Measurements from ENCODE around the gene TOB1.

The TOB1 gene, protein sequence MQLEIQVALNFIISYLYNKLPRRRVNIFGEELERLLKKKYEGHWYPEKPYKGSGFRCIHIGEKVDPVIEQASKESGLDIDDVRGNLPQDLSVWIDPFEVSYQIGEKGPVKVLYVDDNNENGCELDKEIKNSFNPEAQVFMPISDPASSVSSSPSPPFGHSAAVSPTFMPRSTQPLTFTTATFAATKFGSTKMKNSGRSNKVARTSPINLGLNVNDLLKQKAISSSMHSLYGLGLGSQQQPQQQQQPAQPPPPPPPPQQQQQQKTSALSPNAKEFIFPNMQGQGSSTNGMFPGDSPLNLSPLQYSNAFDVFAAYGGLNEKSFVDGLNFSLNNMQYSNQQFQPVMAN

DNA sequence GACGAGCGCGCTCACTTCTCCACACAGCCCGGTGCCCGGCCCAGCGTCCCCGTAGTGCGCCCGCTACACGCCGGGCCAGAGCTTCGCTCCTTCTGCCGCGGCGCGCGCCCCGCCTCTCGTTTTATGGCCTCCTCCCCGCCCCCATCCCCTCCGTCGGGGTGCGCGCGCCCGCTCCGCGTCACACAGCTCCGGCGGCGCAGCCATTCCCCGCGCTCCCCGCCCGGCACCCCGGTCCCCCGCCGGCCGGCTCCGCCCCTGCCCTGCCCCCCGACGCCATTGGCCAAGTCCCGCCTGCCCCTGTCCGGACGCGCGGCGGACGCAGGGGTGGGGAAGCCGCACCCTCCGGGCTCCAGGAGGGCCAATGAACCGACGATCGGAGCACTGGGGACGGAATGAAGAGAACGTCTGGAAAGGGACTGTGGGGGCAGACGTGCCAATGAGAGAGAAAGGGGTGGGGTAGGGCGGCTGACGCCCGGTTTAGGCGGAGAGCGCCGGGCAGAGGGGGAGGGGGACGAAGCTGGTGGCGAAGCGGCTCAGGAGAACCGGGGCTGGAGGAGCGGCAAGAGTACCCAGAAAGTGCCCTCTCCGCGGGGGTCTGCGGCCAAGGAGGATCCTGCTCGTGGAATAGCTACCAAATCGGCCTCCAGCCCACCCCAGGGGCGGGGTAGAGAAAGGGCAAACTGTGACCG, at the start of gene TOB1:
Gene TOB1 (minus strand): TSS at position 94 of the 689 bp plus-strand sequence. CDS start 2,337 bp downstream, outside the sequence.
- in situ Hi-C loops (cut with MboI; ENCODE audit: low pct_unique_long_range_greater_than_20kb, low sequenced_read_pairs, unreplicated experiment): no loop called here
- TF ChIP-seq, protein P1, sequence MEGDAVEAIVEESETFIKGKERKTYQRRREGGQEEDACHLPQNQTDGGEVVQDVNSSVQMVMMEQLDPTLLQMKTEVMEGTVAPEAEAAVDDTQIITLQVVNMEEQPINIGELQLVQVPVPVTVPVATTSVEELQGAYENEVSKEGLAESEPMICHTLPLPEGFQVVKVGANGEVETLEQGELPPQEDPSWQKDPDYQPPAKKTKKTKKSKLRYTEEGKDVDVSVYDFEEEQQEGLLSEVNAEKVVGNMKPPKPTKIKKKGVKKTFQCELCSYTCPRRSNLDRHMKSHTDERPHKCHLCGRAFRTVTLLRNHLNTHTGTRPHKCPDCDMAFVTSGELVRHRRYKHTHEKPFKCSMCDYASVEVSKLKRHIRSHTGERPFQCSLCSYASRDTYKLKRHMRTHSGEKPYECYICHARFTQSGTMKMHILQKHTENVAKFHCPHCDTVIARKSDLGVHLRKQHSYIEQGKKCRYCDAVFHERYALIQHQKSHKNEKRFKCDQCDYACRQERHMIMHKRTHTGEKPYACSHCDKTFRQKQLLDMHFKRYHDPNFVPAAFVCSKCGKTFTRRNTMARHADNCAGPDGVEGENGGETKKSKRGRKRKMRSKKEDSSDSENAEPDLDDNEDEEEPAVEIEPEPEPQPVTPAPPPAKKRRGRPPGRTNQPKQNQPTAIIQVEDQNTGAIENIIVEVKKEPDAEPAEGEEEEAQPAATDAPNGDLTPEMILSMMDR (IDR thresholded peaks at IDR 0.05; ENCODE audit: extremely low read depth, insufficient read depth, missing control alignments): no peak

DNA sequence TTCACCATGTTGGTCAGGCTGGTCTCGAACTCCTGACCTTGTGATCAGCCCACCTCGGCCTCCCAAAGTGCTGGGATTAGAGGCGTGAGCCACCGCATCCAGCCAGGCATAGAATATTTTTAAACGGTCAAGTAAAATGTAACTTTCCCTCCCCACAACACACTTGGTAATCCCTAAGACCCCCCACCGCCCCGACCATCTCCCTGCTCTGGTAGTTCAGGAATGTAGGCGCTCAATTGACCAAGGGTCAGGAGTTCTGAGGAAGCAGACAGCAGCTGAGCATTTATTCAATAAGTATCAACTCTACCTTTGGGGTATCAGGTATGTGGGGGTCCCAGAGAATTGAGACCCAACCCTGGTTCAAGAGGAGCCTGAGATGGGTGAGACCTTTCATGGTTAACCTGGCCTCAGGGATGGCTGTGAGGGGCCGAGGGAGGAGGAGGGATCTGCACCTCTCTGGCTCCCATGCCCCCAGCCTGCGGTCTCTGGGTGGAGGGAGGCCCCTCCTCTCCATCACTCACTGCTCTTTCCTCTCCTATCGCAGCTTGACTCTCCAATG, 48.4 kb upstream of the TOB1 start:
- in situ Hi-C loops (cut with MboI; ENCODE audit: low pct_unique_long_range_greater_than_20kb, low sequenced_read_pairs, unreplicated experiment): no loop called here
- TF ChIP-seq, protein P1 (IDR thresholded peaks at IDR 0.05; ENCODE audit: extremely low read depth, insufficient read depth, missing control alignments): no peak

More for the DNA sequence above, at the start of gene TOB1:
- DNase-seq (ENCODE audit: low spot score): peak; percentile 97

DNA sequence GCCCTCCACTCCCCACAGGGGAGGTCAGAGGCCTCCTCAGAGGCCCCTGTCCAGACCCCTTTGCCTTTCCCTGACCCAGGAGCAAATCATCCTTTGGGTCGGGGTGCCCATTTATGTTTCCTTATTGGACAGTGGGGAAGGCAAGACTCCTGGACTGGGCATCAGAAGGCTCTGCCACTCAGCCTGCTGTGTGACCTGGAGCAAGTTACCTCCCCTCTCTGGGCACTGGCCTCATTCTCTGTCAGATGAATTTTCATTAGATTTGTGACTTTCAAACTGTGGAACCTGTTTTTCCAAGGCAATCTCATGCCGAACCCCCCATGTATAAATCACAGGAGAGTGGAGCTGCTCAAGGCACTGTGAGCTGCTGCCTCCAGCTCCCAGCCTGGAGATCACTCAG, 47.0 kb upstream of the TOB1 start:
- in situ Hi-C loops (cut with MboI; ENCODE audit: low pct_unique_long_range_greater_than_20kb, low sequenced_read_pairs, unreplicated experiment): no loop called here
- no peak for DNase-seq (ENCODE audit: low spot score)
- TF ChIP-seq, protein P1 (IDR thresholded peaks at IDR 0.05; ENCODE audit: extremely low read depth, insufficient read depth, missing control alignments): no peak

More for the DNA sequence above, 48.4 kb upstream of the TOB1 start:
- DNase-seq (ENCODE audit: low spot score): no peak

DNA sequence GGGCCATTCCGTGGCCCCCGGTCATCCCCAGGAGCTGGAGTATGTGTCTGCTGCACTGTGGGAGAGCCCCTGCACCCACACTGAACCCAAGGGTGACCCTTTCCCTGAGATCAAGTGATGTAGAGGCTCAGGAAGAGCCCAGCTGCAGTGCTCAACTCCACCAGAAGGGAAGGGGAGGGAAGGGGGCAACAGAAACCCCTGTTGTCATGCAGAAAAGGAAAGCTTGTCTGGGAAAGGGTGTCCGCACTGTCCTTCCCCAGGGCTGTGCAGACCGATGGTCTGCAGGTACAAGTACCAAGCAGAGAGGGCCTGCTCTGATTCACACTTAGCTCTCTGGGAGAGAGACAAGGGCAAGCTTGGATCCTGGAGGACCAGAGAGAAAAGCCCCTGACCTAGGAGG, 45.7 kb upstream of the TOB1 start:
- in situ Hi-C loops (cut with MboI; ENCODE audit: low pct_unique_long_range_greater_than_20kb, low sequenced_read_pairs, unreplicated experiment): no loop called here
- no peak for DNase-seq (ENCODE audit: low spot score)
- TF ChIP-seq, protein P1 (IDR thresholded peaks at IDR 0.05; ENCODE audit: extremely low read depth, insufficient read depth, missing control alignments): no peak

DNA sequence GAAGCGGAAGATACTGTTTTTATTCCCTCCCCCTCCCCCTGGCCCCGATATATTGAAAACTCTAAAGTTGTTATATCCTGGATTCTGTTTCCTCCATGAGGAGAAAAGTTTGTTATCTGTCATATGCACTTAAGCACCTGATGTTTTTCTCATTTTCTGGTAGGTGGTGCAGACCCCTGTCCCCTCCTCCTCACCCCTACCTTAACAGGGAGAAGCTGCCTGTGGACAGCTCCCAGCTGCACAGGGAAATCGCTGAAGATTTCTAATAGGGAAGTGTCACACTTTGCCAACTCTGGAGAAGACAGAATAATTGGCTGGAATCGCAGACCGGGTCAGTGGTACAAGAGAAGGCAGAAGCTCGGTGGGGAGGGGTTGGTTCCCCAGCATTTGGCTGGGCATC, 45.3 kb upstream of the TOB1 start:
- TF ChIP-seq, protein P1 (IDR thresholded peaks at IDR 0.05; ENCODE audit: extremely low read depth, insufficient read depth, missing control alignments): no peak
- in situ Hi-C loops (cut with MboI; ENCODE audit: low pct_unique_long_range_greater_than_20kb, low sequenced_read_pairs, unreplicated experiment): no loop called here
- no peak for DNase-seq (ENCODE audit: low spot score)

DNA sequence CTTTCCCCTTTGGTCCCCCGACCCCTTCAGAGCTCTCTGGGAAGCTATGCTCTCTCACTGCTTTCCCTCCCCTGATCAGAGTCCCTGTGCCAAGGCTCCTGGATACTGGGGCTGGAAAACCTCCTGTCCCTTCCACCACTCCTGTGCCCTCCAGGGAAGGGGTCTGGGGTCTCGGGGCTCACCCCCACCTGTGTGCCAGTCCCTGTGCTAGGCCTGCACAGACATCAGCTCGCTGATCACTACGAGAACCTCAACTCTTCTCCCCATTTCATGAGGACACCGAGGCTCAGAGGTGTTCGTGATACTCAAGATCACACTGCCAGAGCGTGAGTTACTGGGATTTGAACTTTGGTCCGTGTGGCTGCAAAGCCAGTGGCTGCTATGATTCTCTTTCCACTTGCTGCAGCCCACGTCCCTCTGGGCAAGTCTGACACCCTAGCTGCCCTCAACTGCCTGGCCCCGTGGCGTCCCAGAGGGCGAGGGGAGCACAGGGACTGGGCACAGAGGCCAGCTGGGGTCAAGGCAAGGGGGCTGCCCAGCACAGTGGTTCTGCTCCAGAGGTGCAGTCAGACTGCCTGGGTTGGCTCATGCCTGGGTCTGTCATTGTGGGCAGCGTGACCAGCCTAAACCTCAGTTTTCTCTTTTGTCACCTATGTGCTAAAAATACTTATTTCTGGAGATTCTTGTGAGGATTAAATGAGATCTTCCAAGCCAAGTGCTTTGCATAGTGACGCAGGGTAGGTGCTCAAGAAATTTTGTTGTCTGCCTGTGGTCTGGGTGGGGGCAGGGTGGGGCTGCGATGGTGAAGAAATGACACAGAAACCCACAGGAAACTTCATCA, 43.8 kb upstream of the TOB1 start:
- DNase-seq (ENCODE audit: low spot score): no peak
- TF ChIP-seq, protein P1 (IDR thresholded peaks at IDR 0.05; ENCODE audit: extremely low read depth, insufficient read depth, missing control alignments): no peak
- in situ Hi-C loops (cut with MboI; ENCODE audit: low pct_unique_long_range_greater_than_20kb, low sequenced_read_pairs, unreplicated experiment): no loop called here
